Osteocyte (in vitro differentiated cells): ENCODE data around the gene TMEM243. TPM values are rescaled to one million over a fixed set of nuclear protein-coding genes. Genes with fewer than 3 reads are reported as not detected.

Experiments
- DNase-seq: peaks from one replicate; pipeline ENCODE4 v3.0.0; 2021; ENCODE audit warnings: mixed read lengths; ENCODE audit not compliant: unreplicated experiment; ENCODE audit errors: extremely low spot score
- H3K27ac Mint-ChIP-seq: one replicate; pipeline ENCODE4 v1.8.0; 2021; ENCODE audit warnings: mild to moderate bottlenecking, mixed read lengths; ENCODE audit not compliant: unreplicated experiment
- H3K27me3 Mint-ChIP-seq: one replicate; pipeline ENCODE4 v1.8.0; 2021; ENCODE audit warnings: mixed read lengths; ENCODE audit not compliant: unreplicated experiment
- H3K36me3 Mint-ChIP-seq: one replicate; pipeline ENCODE4 v1.8.0; 2021; ENCODE audit warnings: mixed read lengths; ENCODE audit not compliant: unreplicated experiment
- H3K4me1 Mint-ChIP-seq: one replicate; pipeline ENCODE4 v1.8.0; 2021; ENCODE audit warnings: mixed read lengths; ENCODE audit not compliant: unreplicated experiment
- H3K4me3 Mint-ChIP-seq: one replicate; pipeline ENCODE4 v1.8.0; 2021; ENCODE audit warnings: mild to moderate bottlenecking, moderate library complexity, mixed read lengths; ENCODE audit not compliant: unreplicated experiment
- H3K9me3 Mint-ChIP-seq: one replicate; pipeline ENCODE4 v1.8.0; 2021; ENCODE audit warnings: mixed read lengths; ENCODE audit not compliant: unreplicated experiment
- total RNA-seq: library from RNA; stranded (reverse); gene quantifications from 2 replicates; pipeline ENCODE4 v1.2.1, GENCODE V29; 2021
- TF ChIP-seq, protein P1 (sequence below): fragments of 200-600 bp; sonication (generic); IDR thresholded peaks from 2 replicates; pipeline ENCODE4 v1.5.0; 2021; ENCODE audit warnings: antibody characterized with exemption, mild to moderate bottlenecking, moderate library complexity

TMEM243 gene
- total RNA-seq, 1 donor from 2014 or later: 23.1 TPM

DNA sequence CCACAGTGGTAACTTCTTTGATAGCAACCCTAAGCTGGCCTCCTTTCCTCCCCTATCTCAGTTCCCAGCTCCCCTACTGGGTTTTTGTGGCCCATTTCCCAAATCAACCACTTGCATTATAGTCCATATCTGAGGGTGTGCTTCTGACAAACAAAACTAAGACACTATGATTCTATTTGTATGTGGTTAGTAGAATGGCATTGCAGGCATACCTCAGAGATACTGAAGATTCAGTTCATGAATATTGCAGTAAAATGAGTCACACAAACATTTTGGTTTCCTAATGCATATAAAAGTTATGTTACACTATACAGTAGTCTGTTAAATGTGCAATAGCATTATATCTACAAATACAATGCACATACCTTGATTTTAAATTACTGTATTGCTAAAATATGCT lies 15.4 kb upstream of the TMEM243 start:
- no peak overlapping the region for H3K27ac Mint-ChIP-seq
- H3K4me1 Mint-ChIP-seq: peaks cover 2% of the 10 kb centered on the region
- no peaks in the 10 kb centered on the region for H3K9me3 Mint-ChIP-seq
- H3K27me3 Mint-ChIP-seq: peaks cover 42% of the 10 kb centered on the region
- TF ChIP-seq, protein P1, sequence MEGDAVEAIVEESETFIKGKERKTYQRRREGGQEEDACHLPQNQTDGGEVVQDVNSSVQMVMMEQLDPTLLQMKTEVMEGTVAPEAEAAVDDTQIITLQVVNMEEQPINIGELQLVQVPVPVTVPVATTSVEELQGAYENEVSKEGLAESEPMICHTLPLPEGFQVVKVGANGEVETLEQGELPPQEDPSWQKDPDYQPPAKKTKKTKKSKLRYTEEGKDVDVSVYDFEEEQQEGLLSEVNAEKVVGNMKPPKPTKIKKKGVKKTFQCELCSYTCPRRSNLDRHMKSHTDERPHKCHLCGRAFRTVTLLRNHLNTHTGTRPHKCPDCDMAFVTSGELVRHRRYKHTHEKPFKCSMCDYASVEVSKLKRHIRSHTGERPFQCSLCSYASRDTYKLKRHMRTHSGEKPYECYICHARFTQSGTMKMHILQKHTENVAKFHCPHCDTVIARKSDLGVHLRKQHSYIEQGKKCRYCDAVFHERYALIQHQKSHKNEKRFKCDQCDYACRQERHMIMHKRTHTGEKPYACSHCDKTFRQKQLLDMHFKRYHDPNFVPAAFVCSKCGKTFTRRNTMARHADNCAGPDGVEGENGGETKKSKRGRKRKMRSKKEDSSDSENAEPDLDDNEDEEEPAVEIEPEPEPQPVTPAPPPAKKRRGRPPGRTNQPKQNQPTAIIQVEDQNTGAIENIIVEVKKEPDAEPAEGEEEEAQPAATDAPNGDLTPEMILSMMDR: no peak
- no peak for DNase-seq
- H3K36me3 Mint-ChIP-seq: no peaks in the 10 kb centered on the region
- no peak overlapping the region for H3K4me3 Mint-ChIP-seq

DNA sequence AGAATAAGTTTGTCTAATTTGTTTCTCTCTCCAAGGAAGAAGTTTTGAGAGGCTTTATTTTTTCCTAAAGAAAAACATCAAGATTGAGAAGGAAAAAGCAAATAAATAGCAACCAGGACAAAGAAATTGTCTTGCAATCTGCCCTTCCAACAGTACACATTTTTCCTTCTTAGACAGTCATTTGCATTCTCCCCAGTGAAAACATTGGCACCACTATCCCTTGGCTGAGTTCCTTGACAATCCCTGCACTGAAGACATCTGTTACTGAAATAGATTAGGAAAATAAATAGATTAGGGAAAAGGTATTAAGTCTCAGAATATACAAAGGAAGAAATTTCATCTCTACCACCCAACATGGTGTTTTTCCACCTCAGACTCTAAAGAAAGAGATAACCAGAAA lies 12.2 kb upstream of the TMEM243 start:
- DNase-seq: no peak
- TF ChIP-seq, protein P1: no peak
- Mint-ChIP-seq H3K4me1 (no peaks in the 10 kb centered on the region), H3K9me3 (no peaks in the 10 kb centered on the region), H3K36me3 (no peaks in the 10 kb centered on the region), H3K27me3 (peaks cover 55% of the 10 kb centered on the region), H3K4me3 (no peak overlapping the region), H3K27ac (no peak overlapping the region)

DNA sequence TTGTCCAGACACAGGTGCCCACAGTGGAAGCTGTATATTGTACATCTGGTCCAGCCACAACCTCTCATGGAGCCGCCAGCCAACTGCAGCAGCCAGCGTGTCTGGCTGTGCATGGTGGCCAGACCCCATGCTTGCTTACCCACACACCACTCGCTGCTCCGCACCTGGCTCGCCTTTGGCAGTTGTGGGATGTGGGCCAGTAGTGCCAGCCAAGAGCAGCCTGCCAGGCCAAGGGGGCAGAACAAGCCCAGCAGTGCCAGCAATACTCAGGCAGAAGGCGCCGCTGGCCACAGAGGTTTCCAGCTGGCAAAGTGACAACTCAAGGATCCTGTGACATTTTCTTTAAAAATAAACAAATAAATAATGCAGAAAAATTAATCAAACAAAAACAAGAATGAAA lies 11.7 kb upstream of the TMEM243 start:
- H3K4me3 Mint-ChIP-seq: no peak overlapping the region
- TF ChIP-seq, protein P1: no peak
- H3K9me3 Mint-ChIP-seq: no peaks in the 10 kb centered on the region
- H3K27ac Mint-ChIP-seq: no peak overlapping the region
- H3K27me3 Mint-ChIP-seq: peaks cover 60% of the 10 kb centered on the region
- DNase-seq: no peak
- no peaks in the 10 kb centered on the region for H3K36me3 Mint-ChIP-seq
- no peaks in the 10 kb centered on the region for H3K4me1 Mint-ChIP-seq

DNA sequence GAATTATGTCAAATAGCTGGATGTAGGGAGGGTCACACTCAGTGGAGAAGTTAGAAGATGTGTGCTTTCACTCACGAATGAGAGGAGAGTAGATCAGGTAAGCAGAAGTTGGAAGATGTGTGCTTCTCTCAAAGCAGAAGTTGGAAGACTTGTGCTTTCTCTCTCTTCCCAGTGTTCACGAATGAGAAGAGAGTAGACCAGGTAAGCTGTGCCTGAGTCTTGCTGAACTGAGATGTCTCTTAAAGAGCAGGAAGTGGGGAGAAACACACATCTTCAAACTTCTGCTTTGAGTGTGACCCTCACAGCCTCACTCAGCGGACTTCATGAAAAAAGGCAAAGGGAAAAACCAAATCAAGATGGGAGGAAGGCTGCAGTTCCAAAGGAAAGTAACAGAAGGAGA lies 7.0 kb upstream of the TMEM243 start:
- Mint-ChIP-seq H3K4me1 (no peaks in the 10 kb centered on the region), H3K36me3 (no peaks in the 10 kb centered on the region), H3K4me3 (no peak overlapping the region), H3K9me3 (no peaks in the 10 kb centered on the region), H3K27ac (no peak overlapping the region), H3K27me3 (peaks cover 43% of the 10 kb centered on the region)
- DNase-seq: no peak
- TF ChIP-seq, protein P1: no peak

DNA sequence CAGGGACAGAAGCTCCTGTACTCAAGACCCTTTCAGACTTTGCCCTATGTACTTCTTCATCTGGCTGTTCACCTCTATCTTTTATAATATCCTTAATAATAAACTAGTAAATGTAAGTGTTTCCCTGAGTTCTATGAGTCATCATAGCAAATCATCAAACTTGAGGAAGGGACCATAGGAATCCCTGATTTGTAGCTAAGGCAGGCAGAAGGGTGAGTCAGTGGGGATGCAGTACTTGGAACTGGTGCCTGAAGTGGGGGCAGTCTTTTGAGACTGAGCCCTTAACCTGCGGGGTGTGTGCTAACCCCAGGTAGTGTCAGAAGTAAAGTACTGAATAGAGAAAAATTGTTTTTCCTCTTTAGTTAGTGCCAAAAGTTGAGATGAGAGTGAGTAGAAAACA lies 6.2 kb upstream of the TMEM243 start:
- TF ChIP-seq, protein P1: no peak
- Mint-ChIP-seq H3K27me3 (peaks cover 43% of the 10 kb centered on the region), H3K4me3 (no peak overlapping the region), H3K36me3 (no peaks in the 10 kb centered on the region), H3K9me3 (no peaks in the 10 kb centered on the region), H3K4me1 (peaks cover 4% of the 10 kb centered on the region), H3K27ac (no peak overlapping the region)
- DNase-seq: no peak
